ENCODE measurements around the gene CNTN5. TPM values are rescaled to one million over a fixed set of nuclear protein-coding genes. Genes with fewer than 3 reads are reported as not detected.

The CNTN5 gene
- total RNA-seq, 1 experiment from 2014 or later, result not detected

- H3K23me2 ChIP-seq (ENCODE audit: insufficient read length, low read depth, low read length, poor library complexity, severe bottlenecking), result no peaks in the 10 kb centered on the region
- H3K4me3 Mint-ChIP-seq, result no peak overlapping the region
Observed at GRCh38 chr11:99781074-99781473, 760.3 kb downstream of the CNTN5 start.

More at GRCh38 chr11:99781074-99781473, 760.3 kb downstream of the CNTN5 start:
- H2AK5ac ChIP-seq (ENCODE audit: insufficient read length, low read length), result no peak overlapping the region
- H3T11ph ChIP-seq (ENCODE audit: low read length), result no peak overlapping the region
- H3K4ac ChIP-seq (ENCODE audit: low read depth, low read length), result no peak overlapping the region
- H3K4me1 Mint-ChIP-seq, result no peaks in the 10 kb centered on the region
- no peaks in the 10 kb centered on the region for H3K79me2 ChIP-seq (ENCODE audit: insufficient read depth, low read length)
- no peak overlapping the region for H2BK20ac ChIP-seq (ENCODE audit: low read depth, low read length, poor library complexity, severe bottlenecking)
- H4K20me1 ChIP-seq (ENCODE audit: control insufficient read depth, insufficient read depth, insufficient read length), result no peaks in the 10 kb centered on the region
- no peak overlapping the region for H3K14ac ChIP-seq (ENCODE audit: insufficient read depth, low read length)
- H3K4me1 ChIP-seq (ENCODE audit: insufficient read depth, low read length), result no peaks in the 10 kb centered on the region
- no peak overlapping the region for H3K9ac ChIP-seq (ENCODE audit: extremely low read depth, insufficient read length, low read length)
- no peak overlapping the region for H3K27ac Mint-ChIP-seq
- no peak overlapping the region for H2BK5ac ChIP-seq (ENCODE audit: insufficient read length, low read length)
- H3K27me3 Mint-ChIP-seq (ENCODE audit: low read depth), result no peaks in the 10 kb centered on the region
- H3K9me3 ChIP-seq (ENCODE audit: control insufficient read depth, low read depth, low read length), result no peaks in the 10 kb centered on the region
- no peak overlapping the region for H4K8ac ChIP-seq (replicated peaks; ENCODE audit: insufficient read length, low read depth, low read length)
- peaks cover 0 to 5% (median 0%) of the 10 kb centered on the region in 3 experiments; a peak in 1 of 7 replicates for H3K36me3 Mint-ChIP-seq (ENCODE audit: insufficient read depth in 1 of 3, low read depth in 3 of 3)
- H3K18ac ChIP-seq (ENCODE audit: insufficient read length, low read depth, low read length), result no peak overlapping the region
- H3K27ac ChIP-seq (ENCODE audit: insufficient read length, low read depth, low read length), result no peak overlapping the region
- H4K5ac ChIP-seq (ENCODE audit: insufficient read length, low read depth, low read length), result no peak overlapping the region
- H2BK120ac ChIP-seq (ENCODE audit: low read depth, low read length, poor library complexity, severe bottlenecking), result no peak overlapping the region
- H2BK12ac ChIP-seq (ENCODE audit: insufficient read length, low read depth, low read length), result no peak overlapping the region
- H3K23ac ChIP-seq (ENCODE audit: insufficient read length, low read depth, low read length), result no peak overlapping the region
- no peak for TF ChIP-seq CTCF (conservative IDR thresholded peaks at IDR 0.05)
- peaks cover 9 to 13% of the 10 kb centered on the region in 2 experiments; a peak in 4 of 5 replicates for H3K9me3 Mint-ChIP-seq
- DNase-seq, result no peak
- no peak overlapping the region for H4K91ac ChIP-seq (ENCODE audit: insufficient read length, low read depth, low read length)
- no peak overlapping the region for H2AFZ ChIP-seq (ENCODE audit: low read length)
- H3K4me2 ChIP-seq (ENCODE audit: insufficient read depth, insufficient read length, low read length), result no peak overlapping the region
- no peak overlapping the region for H2BK15ac ChIP-seq (ENCODE audit: low read depth, low read length)
- no peak overlapping the region for H3K56ac ChIP-seq (ENCODE audit: insufficient read length, low read depth, low read length)
- H3K27me3 ChIP-seq (ENCODE audit: insufficient read depth, low read length), result no peaks in the 10 kb centered on the region
- H3K79me1 ChIP-seq (ENCODE audit: insufficient read depth, low read depth, low read length, poor library complexity, severe bottlenecking), result no peaks in the 10 kb centered on the region
